Activated naive CD8-positive, alpha-beta T cell treated with anti-CD3 and anti-CD28 coated beads, Interleukin-2, amount 50 U/mL, for 16 hours (primary cell): ENCODE measurements around the gene RBM18.

Experiments
- DNase-seq: peaks from one replicate; pipeline ENCODE4 v3.0.0-alpha.2; 2020; ENCODE audit warnings: low read depth, low spot score

Gene RBM18

GRCh38 chr9:122264360-122265148 is at the start of gene RBM18, which contains the start of gene MRRF:
TSS of gene RBM18 (minus strand) at chr9:122264840. CDS start at chr9:122261492, 3,348 bp downstream.
TSS of gene MRRF (plus strand) at chr9:122264882. CDS start at chr9:122270892, 6,010 bp downstream.
- peak; percentile 72 for DNase-seq

GRCh38 chr9:122314165-122314564 is 49.5 kb upstream of the RBM18 start:
- no peak for DNase-seq

- DNase-seq = no peak
Observed at GRCh38 chr9:122309861-122310260, 45.2 kb upstream of the RBM18 start.

- DNase-seq = no peak
Observed at GRCh38 chr9:122307925-122308324, 43.3 kb upstream of the RBM18 start.

GRCh38 chr9:122307061-122307460 is 42.4 kb upstream of the RBM18 start:
- no peak for DNase-seq

- no peak for DNase-seq
Observed at GRCh38 chr9:122302237-122303093, 37.8 kb upstream of the RBM18 start.

- no peak for DNase-seq
Observed at GRCh38 chr9:122297512-122297911, 32.9 kb upstream of the RBM18 start.

- DNase-seq = no peak
Observed at GRCh38 chr9:122294531-122294930, 29.9 kb upstream of the RBM18 start.

- DNase-seq = no peak
Observed at GRCh38 chr9:122291458-122291857, 26.8 kb upstream of the RBM18 start.

- DNase-seq = no peak
Observed at GRCh38 chr9:122287214-122287720, 22.6 kb upstream of the RBM18 start.

GRCh38 chr9:122286764-122287163 is 22.1 kb upstream of the RBM18 start:
- no peak for DNase-seq

- no peak for DNase-seq
Observed at GRCh38 chr9:122281368-122281767, 16.7 kb upstream of the RBM18 start.

GRCh38 chr9:122277285-122277897 is 12.8 kb upstream of the RBM18 start:
- no peak for DNase-seq

- DNase-seq = no peak
Observed at GRCh38 chr9:122276096-122276495, 11.5 kb upstream of the RBM18 start.

- DNase-seq = no peak
Observed at GRCh38 chr9:122274055-122274454, 9.4 kb upstream of the RBM18 start.

GRCh38 chr9:122268041-122268814 is 3.6 kb upstream of the RBM18 start:
- DNase-seq = no peak

- no peak for DNase-seq
Observed at GRCh38 chr9:122265149-122265915, 692 bp upstream of the RBM18 start.

- DNase-seq = no peak
Observed at GRCh38 chr9:122263699-122264349, 816 bp downstream of the RBM18 start.

GRCh38 chr9:122262073-122262472 is 2.6 kb downstream of the RBM18 start:
- DNase-seq = no peak

- DNase-seq = no peak
Observed at GRCh38 chr9:122261469-122261881, 3.2 kb downstream of the RBM18 start.
